ENCODE results near the gene PFKP.

The PFKP gene

GRCh38 chr10:3137958-3138726 lies 70.8 kb downstream of the PFKP start:
- DNase-seq = no peak

- no peak for DNase-seq
Measured at GRCh38 chr10:3139216-3139910, 72.0 kb downstream of the PFKP start.

DNA sequence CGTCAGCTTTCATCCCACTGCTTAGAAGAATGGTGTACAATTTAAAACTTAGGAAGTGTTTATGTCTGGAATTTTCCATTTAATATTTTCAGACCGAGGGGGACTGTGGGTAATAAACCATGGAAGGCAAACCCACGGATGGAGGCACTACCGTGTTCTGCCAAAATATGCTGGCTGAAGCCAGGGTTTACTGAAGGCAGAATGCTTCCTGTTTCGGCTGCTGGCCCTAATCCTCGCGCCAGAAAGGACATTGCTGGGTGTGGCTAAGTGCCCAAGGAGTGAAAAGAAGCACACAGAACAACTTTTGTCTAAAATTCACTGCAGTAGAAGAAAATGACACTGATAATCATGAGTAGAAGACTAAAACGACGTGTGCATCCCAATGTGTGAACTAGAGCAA lies 72.9 kb downstream of the PFKP start:
- DNase-seq = no peak

- DNase-seq = no peak
Measured at GRCh38 chr10:3141351-3142005, 74.1 kb downstream of the PFKP start.

DNA sequence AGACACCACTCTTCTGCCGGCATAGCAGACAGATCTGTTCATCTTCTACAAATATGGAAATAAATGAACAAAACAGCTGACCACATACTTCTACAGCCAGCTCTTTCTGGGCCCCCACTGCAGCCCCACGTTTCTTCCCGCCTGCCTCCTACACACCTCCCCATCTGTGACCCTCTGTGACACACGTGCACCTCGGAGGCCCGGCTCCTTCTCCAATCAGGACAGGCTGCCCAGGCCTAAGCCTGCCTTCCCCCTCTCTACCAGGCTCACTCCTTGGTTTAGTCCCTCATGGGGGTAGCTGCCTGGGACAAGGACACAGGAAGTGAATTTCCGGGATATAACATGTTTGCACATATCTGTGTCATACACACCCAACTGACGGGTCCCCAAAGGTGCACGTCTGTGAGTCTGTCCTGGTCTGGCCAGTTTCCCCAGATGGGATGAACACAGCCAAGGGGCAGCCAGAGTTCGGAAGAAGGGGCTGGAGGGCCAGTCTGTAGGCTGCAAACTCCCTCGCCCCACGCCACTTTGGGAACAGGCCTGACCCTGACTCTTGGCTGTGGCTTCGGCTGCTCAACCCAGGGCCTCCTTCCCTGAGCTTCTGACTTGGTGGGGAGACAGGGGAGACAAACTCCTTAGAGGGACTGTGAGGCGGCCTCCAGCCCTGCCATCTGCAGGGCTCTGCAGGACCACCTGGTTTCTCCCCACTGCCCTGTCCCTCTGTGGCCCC lies 75.0 kb downstream of the PFKP start:
- DNase-seq = no peak

- no peak for DNase-seq
Measured at GRCh38 chr10:3143366-3143765, 76.0 kb downstream of the PFKP start.

- no peak for DNase-seq
Measured at GRCh38 chr10:3143791-3144434, 76.6 kb downstream of the PFKP start.

- DNase-seq = no peak
Measured at GRCh38 chr10:3145366-3145765, 78.0 kb downstream of the PFKP start.

GRCh38 chr10:3146289-3146688 lies 78.9 kb downstream of the PFKP start:
- DNase-seq = no peak

GRCh38 chr10:3147117-3147820 lies 79.9 kb downstream of the PFKP start:
- no peak for DNase-seq

DNA sequence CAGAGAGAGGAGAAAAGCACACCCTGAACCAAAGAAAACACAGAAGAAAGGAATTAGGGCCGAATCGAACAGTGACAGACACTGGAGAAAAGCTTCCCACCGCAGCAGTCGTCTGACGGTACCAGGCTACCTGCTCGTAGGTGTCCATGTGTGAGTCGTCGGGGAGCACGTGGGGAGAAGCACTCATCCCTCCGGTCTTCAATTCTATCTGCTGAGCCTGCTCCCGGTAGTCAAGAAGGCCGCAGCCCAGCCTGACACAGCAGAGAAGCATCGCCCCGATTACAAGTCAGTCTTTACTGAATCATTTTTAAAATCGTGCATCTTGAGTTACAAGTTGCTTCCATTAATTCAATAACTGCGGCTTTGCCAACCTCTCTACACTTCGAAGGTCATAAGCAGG lies 80.7 kb downstream of the PFKP start:
- no peak for DNase-seq

DNA sequence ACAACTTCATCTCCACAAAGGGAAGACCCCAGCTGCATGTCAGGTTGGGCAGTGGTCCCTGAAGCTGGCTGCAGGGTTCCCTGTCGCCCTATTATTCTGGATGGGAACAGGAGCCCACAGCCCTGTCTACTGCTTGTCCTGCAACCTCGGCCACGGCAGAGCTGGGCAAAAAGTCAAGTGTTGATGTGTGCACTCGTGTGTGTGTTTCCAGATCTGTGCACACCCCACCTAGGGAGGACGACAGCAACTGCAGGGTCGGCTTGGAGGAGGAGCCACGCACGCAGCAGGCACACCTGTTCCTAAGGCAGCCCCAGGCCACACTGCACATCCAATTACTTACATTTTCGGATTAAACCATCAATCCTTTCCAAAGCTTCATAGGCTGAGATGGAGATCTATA lies 81.6 kb downstream of the PFKP start:
- DNase-seq = no peak

- DNase-seq = no peak
Measured at GRCh38 chr10:3149918-3150317, 82.6 kb downstream of the PFKP start.

DNA sequence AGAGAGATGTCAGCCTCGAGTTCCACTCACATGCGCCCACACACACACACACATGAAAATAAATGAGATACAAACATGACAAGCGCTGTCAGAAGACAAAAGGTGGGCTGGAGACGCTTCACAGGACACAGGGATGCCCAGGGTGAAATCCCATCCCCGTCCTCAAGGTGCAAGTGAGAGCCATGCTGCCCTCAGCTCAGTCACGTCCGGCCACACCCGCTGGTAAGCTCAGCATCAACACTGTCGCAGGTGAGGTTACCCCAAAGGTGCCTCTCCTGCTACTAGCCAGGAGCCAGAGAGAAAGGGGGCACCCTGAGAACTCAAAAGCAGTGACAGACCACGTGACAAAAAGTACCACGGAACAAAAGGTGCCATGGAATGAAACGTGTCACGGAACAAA lies 83.0 kb downstream of the PFKP start:
- DNase-seq = no peak

DNA sequence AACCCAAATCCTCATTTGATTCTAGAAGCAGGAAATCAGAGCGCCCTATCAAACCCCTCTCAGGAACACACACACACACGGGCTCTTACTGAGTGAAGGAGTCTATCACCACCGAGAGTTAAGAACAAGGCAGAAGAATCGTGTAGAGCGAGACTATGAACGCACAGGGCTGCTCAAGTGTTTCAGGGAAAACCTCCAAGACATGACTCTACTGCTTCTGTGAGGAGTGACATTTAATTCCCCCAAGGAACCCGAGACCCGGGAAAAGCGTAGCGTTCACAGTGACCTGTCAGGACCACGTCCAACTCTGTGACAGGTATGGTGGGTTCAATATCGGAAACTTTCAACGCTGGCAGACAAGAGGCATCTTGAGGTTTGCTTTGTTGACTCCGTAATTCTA lies 83.6 kb downstream of the PFKP start:
- DNase-seq = no peak

GRCh38 chr10:3151889-3152565 lies 84.7 kb downstream of the PFKP start:
- no peak for DNase-seq

DNA sequence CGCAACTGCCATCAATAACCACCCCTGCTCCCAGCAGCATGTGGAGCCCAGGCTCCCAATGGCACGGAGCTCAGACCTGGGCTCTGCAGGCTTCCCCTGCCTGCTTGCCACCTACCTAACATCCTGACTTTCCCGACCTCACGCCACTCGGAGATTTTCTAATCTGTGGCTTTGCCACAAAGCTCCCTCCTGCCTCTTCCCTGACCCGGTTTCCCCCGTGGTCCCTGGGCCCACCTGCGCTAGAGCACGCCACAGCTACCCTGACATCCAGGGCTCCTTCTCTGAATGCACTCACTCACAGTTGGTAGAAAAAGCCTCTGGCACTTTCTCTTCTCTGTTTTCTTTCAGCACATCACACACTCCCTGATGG lies 85.2 kb downstream of the PFKP start:
- no peak for DNase-seq

- DNase-seq = no peak
Measured at GRCh38 chr10:3154666-3155065, 87.3 kb downstream of the PFKP start.

GRCh38 chr10:3159152-3159551 lies 91.8 kb downstream of the PFKP start:
- DNase-seq = no peak

- no peak for DNase-seq
Measured at GRCh38 chr10:3162533-3162932, 95.2 kb downstream of the PFKP start.

DNA sequence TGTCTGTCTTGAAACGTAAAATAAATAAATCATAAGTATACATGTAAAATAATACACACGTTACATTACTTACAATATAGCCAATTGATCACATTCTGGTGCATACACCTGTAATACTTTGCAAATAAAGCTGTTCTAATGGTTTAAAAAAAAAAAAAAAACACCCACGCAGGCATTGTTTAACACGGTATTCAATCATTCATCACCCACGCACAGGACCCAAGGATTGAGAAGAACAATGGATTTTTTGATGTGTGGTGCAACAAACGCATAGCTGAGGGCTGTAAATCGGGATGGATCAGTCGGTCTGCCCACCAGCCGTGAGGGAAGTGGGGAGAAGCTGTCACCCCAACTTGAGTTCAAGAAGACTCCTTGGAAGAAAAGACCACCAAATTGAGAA lies 96.5 kb downstream of the PFKP start:
- no peak for DNase-seq

- no peak for DNase-seq
Measured at GRCh38 chr10:3165196-3165595, 97.8 kb downstream of the PFKP start.
